WTC11 (cell line): ENCODE results near the gene IRX3.

Experiments used
- SMAD4 ChIP-seq: sonication (generic); formaldehyde crosslinking; IDR thresholded peaks from 2 replicates; pipeline ENCODE4 v1.8.0; 2022; ENCODE audit warnings: mild to moderate bottlenecking, missing genetic modification reagents
- TF ChIP-seq, protein P1 (sequence below): fragments of 200-600 bp; IDR thresholded peaks from 2 replicates; pipeline ENCODE4 v1.8.0; 2022; ENCODE audit warnings: antibody characterized with exemption
- TF ChIP-seq, protein P2 (sequence below): sonication (generic); formaldehyde crosslinking; IDR thresholded peaks from 2 replicates; pipeline ENCODE4 v1.8.0; 2022; ENCODE audit warnings: missing genetic modification reagents
- TF ChIP-seq, protein P3 (sequence below): sonication (generic); formaldehyde crosslinking; IDR thresholded peaks from 2 replicates; pipeline ENCODE4 v1.8.0; 2022; ENCODE audit warnings: mild to moderate bottlenecking, missing genetic modification reagents
- TF ChIP-seq, protein P4 (sequence below): sonication (generic); formaldehyde crosslinking; IDR thresholded peaks from 2 replicates; pipeline ENCODE4 v1.8.0; 2022; ENCODE audit warnings: mild to moderate bottlenecking, missing genetic modification reagents
- TF ChIP-seq, protein P5 (sequence below): sonication (generic); formaldehyde crosslinking; conservative IDR thresholded peaks from 2 replicates; pipeline ENCODE4 v1.8.1; 2022; ENCODE audit warnings: mild to moderate bottlenecking, missing genetic modification reagents

DNA sequence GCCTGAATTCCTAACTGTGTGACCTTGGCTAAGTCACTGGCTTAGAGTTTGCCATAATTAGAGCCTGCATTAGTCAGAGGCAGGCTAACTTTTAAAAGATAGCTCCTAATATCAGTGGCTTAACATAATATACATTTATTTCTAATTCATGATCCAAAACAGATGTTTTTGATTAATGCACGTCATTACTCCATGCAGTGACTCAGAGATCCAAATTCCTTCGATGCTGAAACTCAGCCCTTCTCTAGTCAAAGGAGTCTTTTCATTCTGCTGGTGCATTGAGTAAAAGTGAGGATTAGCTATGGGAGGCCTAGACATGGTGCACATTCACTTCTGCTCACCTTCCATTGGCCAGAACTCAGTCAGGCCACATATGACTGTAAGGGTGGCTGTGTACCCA, 49.8 kb downstream of the IRX3 start:
- TF ChIP-seq SMAD4 (CRISPR knock-in tag), result no peak
- TF ChIP-seq, protein P1, sequence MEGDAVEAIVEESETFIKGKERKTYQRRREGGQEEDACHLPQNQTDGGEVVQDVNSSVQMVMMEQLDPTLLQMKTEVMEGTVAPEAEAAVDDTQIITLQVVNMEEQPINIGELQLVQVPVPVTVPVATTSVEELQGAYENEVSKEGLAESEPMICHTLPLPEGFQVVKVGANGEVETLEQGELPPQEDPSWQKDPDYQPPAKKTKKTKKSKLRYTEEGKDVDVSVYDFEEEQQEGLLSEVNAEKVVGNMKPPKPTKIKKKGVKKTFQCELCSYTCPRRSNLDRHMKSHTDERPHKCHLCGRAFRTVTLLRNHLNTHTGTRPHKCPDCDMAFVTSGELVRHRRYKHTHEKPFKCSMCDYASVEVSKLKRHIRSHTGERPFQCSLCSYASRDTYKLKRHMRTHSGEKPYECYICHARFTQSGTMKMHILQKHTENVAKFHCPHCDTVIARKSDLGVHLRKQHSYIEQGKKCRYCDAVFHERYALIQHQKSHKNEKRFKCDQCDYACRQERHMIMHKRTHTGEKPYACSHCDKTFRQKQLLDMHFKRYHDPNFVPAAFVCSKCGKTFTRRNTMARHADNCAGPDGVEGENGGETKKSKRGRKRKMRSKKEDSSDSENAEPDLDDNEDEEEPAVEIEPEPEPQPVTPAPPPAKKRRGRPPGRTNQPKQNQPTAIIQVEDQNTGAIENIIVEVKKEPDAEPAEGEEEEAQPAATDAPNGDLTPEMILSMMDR, result no peak
- TF ChIP-seq, protein P2, sequence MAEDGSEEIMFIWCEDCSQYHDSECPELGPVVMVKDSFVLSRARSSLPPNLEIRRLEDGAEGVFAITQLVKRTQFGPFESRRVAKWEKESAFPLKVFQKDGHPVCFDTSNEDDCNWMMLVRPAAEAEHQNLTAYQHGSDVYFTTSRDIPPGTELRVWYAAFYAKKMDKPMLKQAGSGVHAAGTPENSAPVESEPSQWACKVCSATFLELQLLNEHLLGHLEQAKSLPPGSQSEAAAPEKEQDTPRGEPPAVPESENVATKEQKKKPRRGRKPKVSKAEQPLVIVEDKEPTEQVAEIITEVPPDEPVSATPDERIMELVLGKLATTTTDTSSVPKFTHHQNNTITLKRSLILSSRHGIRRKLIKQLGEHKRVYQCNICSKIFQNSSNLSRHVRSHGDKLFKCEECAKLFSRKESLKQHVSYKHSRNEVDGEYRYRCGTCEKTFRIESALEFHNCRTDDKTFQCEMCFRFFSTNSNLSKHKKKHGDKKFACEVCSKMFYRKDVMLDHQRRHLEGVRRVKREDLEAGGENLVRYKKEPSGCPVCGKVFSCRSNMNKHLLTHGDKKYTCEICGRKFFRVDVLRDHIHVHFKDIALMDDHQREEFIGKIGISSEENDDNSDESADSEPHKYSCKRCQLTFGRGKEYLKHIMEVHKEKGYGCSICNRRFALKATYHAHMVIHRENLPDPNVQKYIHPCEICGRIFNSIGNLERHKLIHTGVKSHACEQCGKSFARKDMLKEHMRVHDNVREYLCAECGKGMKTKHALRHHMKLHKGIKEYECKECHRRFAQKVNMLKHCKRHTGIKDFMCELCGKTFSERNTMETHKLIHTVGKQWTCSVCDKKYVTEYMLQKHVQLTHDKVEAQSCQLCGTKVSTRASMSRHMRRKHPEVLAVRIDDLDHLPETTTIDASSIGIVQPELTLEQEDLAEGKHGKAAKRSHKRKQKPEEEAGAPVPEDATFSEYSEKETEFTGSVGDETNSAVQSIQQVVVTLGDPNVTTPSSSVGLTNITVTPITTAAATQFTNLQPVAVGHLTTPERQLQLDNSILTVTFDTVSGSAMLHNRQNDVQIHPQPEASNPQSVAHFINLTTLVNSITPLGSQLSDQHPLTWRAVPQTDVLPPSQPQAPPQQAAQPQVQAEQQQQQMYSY (CRISPR knock-in tag), result no peak
- TF ChIP-seq, protein P3, sequence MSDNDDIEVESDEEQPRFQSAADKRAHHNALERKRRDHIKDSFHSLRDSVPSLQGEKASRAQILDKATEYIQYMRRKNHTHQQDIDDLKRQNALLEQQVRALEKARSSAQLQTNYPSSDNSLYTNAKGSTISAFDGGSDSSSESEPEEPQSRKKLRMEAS (CRISPR knock-in tag), result no peak
- TF ChIP-seq, protein P4, sequence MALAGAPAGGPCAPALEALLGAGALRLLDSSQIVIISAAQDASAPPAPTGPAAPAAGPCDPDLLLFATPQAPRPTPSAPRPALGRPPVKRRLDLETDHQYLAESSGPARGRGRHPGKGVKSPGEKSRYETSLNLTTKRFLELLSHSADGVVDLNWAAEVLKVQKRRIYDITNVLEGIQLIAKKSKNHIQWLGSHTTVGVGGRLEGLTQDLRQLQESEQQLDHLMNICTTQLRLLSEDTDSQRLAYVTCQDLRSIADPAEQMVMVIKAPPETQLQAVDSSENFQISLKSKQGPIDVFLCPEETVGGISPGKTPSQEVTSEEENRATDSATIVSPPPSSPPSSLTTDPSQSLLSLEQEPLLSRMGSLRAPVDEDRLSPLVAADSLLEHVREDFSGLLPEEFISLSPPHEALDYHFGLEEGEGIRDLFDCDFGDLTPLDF, result no peak
- TF ChIP-seq, protein P5, sequence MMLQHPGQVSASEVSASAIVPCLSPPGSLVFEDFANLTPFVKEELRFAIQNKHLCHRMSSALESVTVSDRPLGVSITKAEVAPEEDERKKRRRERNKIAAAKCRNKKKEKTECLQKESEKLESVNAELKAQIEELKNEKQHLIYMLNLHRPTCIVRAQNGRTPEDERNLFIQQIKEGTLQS (CRISPR knock-in tag), result no peak
